Skeletal muscle satellite cell (primary cell): ENCODE measurements around the gene HOXC6.

Experiments
- H3K27me3 ChIP-seq: 2 replicates; pipeline ENCODE4 v1.7.0; 2013; ENCODE audit warnings: low read length; ENCODE audit not compliant: control insufficient read depth, insufficient read depth
- H3K36me3 ChIP-seq: 2 replicates; pipeline ENCODE4 v1.7.0; 2013; ENCODE audit warnings: mild to moderate bottlenecking, control low read depth, low read length; ENCODE audit not compliant: insufficient read depth
- H3K4me1 ChIP-seq: 2 replicates; pipeline ENCODE4 v1.7.0; 2013; ENCODE audit warnings: low read length; ENCODE audit not compliant: control insufficient read depth, insufficient read depth
- H3K4me2 ChIP-seq: 2 replicates; pipeline ENCODE4 v1.7.0; 2013; ENCODE audit warnings: mild to moderate bottlenecking, low read length
- H3K4me3 ChIP-seq: 2 replicates; pipeline ENCODE4 v1.7.0; 2013; ENCODE audit warnings: low read length
- H3K9ac ChIP-seq: 2 replicates; pipeline ENCODE4 v1.7.0; 2013; ENCODE audit warnings: mild to moderate bottlenecking, low read depth, low read length, moderate library complexity
- H3K9me3 ChIP-seq: replicated peaks from 2 replicates; pipeline ENCODE4 v1.7.0; 2013; ENCODE audit warnings: mild to moderate bottlenecking, control low read depth, low read length

HOXC6 gene

GRCh38 chr12:54005853-54006558, 22.2 kb upstream of the HOXC6 start:
- Histone ChIP-seq H3K9ac (peak overlapping the region; percentile 89), H3K4me3 (peak overlapping the region; percentile 67), H3K4me2 (peak overlapping the region; percentile 95), H3K4me1 (peaks cover 78% of the 10 kb centered on the region), H3K9me3 (no peaks in the 10 kb centered on the region), H3K27me3 (no peaks in the 10 kb centered on the region), H3K36me3 (peaks cover 20% of the 10 kb centered on the region)

- Histone ChIP-seq H3K9me3 (no peaks in the 10 kb centered on the region), H3K4me2 (peak overlapping the region; percentile 95), H3K27me3 (no peaks in the 10 kb centered on the region), H3K36me3 (peaks cover 22% of the 10 kb centered on the region), H3K4me3 (peak overlapping the region; percentile 67), H3K9ac (peak overlapping the region; percentile 89), H3K4me1 (peaks cover 76% of the 10 kb centered on the region)
These were observed 21.6 kb upstream of the HOXC6 start for GRCh38 chr12:54006559-54007220.

GRCh38 chr12:54007538-54008259, 20.5 kb upstream of the HOXC6 start:
- Histone ChIP-seq H3K9me3 (no peaks in the 10 kb centered on the region), H3K9ac (peak overlapping the region; percentile 89), H3K4me2 (peak overlapping the region; percentile 95), H3K4me1 (peaks cover 75% of the 10 kb centered on the region), H3K27me3 (no peaks in the 10 kb centered on the region), H3K4me3 (peak overlapping the region; percentile 67), H3K36me3 (peaks cover 18% of the 10 kb centered on the region)

- Histone ChIP-seq H3K4me1 (peaks cover 76% of the 10 kb centered on the region), H3K4me3 (peak overlapping the region; percentile 67), H3K9ac (peak overlapping the region; percentile 89), H3K4me2 (peak overlapping the region; percentile 95), H3K36me3 (peaks cover 15% of the 10 kb centered on the region), H3K27me3 (no peaks in the 10 kb centered on the region), H3K9me3 (no peaks in the 10 kb centered on the region)
These were observed 20.0 kb upstream of the HOXC6 start for GRCh38 chr12:54008260-54008552.

DNA sequence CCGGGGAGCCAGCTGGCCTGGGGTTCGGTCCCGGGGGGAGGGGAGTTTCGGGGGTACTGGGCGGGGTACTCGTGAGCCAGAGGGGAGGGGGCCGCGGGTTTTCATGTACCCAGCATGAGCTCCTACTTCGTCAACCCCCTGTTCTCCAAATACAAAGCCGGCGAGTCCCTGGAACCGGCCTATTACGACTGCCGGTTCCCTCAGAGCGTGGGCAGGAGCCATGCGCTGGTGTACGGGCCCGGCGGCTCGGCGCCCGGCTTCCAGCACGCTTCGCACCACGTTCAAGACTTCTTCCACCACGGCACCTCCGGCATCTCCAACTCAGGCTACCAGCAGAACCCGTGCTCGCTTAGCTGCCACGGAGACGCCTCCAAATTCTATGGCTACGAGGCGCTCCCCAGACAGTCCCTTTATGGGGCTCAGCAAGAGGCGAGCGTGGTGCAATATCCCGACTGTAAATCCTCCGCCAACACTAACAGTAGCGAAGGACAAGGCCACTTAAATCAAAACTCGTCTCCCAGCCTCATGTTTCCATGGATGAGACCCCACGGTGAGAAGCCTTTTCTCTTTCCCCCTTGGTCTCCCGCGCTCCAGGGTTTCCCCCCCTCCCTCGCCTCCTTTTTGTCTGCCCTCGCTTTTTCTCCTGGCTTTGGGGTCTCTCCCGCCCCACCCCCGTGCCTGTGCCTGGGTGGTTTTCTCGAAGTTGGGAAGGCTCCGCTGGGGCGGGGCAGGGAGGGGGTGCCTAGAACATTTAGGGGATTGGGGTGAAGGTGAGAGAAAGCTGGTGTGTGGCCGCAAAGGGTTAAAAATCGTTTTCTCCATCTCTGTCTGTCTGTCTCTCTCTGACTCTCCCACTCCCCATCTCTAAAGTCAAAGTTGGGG, 18.8 kb upstream of the HOXC6 start:
- no peaks in the 10 kb centered on the region for H3K27me3 ChIP-seq
- H3K9me3 ChIP-seq, result no peaks in the 10 kb centered on the region
- H3K4me1 ChIP-seq, result peaks cover 76% of the 10 kb centered on the region
- peak overlapping the region; percentile 91 for H3K9ac ChIP-seq
- peak overlapping the region; percentile 96 for H3K4me2 ChIP-seq
- H3K36me3 ChIP-seq, result peaks cover 12% of the 10 kb centered on the region
- peak overlapping the region; percentile 87 for H3K4me3 ChIP-seq

DNA sequence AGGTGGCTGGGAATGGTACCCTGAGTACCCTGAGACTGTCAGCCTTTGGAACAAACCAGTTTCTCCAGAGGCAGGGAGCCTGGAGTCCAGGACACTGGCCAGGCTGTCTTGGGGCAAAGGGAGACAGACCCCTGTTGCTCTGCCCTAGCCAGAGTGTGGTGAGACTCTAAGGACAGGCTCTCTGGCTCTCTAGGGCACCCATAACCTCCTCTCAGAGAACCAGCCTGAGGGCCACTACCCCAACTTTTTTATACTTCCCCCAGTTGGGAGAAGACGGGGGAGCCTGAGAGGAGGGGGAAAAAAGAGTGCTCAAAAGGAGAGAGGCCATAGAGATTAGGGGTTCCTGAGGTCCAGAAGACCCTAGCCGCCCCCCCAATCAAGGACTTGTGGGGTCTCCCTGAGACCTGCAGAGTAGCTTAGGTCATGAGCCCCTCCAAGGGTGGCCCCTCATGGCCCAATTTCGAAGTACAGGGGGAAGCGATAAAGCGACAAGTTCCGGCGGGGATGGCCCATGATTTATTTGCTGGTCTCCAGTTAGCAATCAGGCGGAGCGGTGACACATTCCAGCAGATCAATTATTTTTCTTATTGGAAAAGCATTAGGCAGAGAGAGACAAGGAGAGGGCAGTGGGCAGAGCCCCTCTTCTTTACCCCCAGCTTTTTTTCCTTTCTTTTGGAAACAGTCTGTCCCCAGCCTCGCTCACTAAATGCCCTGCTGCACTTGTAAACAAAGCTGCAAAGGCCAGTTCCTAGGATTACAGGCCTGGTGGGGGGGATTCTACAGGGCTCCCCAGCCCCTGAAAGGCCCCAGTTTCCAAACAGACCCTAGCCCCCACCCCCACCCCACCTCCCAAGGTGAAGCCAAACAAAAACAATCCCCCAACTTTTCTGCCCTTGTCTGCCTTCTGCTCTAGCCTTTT, 17.9 kb upstream of the HOXC6 start:
- Histone ChIP-seq H3K4me3 (peak overlapping the region; percentile 87), H3K9me3 (no peaks in the 10 kb centered on the region), H3K27me3 (no peaks in the 10 kb centered on the region), H3K36me3 (peaks cover 4% of the 10 kb centered on the region), H3K4me2 (peak overlapping the region; percentile 96), H3K4me1 (peaks cover 75% of the 10 kb centered on the region), H3K9ac (peak overlapping the region; percentile 91)

DNA sequence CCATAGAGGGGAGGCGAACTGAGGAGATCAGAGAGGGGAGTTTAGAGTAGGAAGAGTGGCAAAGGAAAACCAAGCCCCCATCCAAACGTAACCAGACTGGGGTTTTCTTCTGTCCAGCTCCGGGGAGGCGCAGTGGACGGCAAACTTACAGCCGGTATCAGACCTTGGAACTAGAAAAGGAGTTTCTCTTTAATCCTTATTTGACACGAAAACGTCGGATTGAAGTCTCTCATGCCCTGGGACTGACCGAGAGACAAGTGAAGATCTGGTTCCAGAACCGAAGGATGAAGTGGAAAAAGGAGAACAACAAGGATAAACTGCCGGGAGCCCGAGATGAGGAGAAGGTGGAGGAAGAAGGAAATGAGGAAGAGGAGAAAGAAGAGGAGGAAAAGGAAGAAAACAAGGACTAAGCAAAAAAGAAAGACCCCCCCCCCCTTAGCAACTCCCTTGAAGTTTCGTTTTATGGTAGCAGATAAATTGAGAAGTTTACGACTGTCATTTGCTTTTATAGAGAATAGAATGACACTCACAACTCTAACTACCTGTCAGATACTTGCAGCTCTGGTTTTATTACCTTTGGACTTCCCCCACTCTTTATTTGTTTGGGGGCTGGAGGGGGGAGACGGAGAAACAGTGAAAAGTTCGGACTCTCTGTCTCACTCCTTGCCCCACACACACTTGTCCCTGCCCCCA, 17.1 kb upstream of the HOXC6 start:
- H3K4me3 ChIP-seq, result peak overlapping the region; percentile 87
- H3K4me1 ChIP-seq, result peaks cover 77% of the 10 kb centered on the region
- H3K9ac ChIP-seq, result peak overlapping the region; percentile 91
- peak overlapping the region; percentile 96 for H3K4me2 ChIP-seq
- H3K9me3 ChIP-seq, result no peaks in the 10 kb centered on the region
- H3K36me3 ChIP-seq, result peaks cover 2% of the 10 kb centered on the region
- no peaks in the 10 kb centered on the region for H3K27me3 ChIP-seq

GRCh38 chr12:54011665-54012532, 16.3 kb upstream of the HOXC6 start:
- peak overlapping the region; percentile 91 for H3K9ac ChIP-seq
- H3K4me2 ChIP-seq, result peak overlapping the region; percentile 96
- no peaks in the 10 kb centered on the region for H3K27me3 ChIP-seq
- H3K4me1 ChIP-seq, result peaks cover 70% of the 10 kb centered on the region
- H3K4me3 ChIP-seq, result peak overlapping the region; percentile 87
- no peaks in the 10 kb centered on the region for H3K9me3 ChIP-seq
- peaks cover 2% of the 10 kb centered on the region for H3K36me3 ChIP-seq

GRCh38 chr12:54012631-54013409, 15.4 kb upstream of the HOXC6 start:
- H3K9me3 ChIP-seq, result no peaks in the 10 kb centered on the region
- peaks cover 61% of the 10 kb centered on the region for H3K4me1 ChIP-seq
- H3K27me3 ChIP-seq, result no peaks in the 10 kb centered on the region
- H3K36me3 ChIP-seq, result peaks cover 2% of the 10 kb centered on the region
- peak overlapping the region; percentile 88 for H3K9ac ChIP-seq
- H3K4me3 ChIP-seq, result peak overlapping the region; percentile 68
- H3K4me2 ChIP-seq, result peak overlapping the region; percentile 88
